Stimulated activated CD4-positive, alpha-beta T cell treated with anti-CD3 and anti-CD28 coated beads, Interleukin-1b, Interleukin-23, amount 100 ng/mL, for 48 hours (primary cell): Measurements from ENCODE around the gene CREBL2.

ENCODE experiments used
- DNase-seq: peaks from one replicate; pipeline ENCODE4 v3.0.0-alpha.2; 2020

Gene CREBL2

GRCh38 chr12:12682284-12682683 lies 70.6 kb downstream of the CREBL2 start:
- no peak for DNase-seq

DNA sequence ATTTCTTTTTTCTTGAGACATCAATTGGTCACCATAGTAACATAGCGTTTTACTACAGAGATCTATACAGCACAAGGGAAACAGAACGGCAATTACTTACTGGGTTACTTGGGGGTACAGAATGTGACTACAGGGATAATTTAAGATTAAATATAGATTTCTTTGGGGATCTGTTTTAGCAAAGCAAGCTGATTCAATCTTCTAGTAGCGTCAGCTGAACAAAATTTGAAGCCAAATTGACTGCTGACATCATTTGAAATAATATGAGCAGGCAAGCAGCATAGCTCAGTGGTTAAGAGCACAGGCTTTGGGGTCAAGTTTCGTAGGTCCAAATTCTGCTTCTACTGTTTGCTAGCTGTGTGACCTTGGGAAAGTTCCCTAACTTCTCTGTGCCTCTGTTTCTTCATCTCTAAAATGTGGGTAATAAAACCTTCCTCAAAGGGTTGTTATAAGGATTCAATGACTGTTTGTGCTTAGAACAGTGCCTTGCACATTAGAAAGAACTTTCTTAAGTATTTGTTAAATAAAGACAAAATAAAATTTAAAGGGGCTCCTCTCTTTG lies 71.5 kb downstream of the CREBL2 start:
- no peak for DNase-seq

GRCh38 chr12:12683725-12684124 lies 72.0 kb downstream of the CREBL2 start:
- DNase-seq, result no peak

DNA sequence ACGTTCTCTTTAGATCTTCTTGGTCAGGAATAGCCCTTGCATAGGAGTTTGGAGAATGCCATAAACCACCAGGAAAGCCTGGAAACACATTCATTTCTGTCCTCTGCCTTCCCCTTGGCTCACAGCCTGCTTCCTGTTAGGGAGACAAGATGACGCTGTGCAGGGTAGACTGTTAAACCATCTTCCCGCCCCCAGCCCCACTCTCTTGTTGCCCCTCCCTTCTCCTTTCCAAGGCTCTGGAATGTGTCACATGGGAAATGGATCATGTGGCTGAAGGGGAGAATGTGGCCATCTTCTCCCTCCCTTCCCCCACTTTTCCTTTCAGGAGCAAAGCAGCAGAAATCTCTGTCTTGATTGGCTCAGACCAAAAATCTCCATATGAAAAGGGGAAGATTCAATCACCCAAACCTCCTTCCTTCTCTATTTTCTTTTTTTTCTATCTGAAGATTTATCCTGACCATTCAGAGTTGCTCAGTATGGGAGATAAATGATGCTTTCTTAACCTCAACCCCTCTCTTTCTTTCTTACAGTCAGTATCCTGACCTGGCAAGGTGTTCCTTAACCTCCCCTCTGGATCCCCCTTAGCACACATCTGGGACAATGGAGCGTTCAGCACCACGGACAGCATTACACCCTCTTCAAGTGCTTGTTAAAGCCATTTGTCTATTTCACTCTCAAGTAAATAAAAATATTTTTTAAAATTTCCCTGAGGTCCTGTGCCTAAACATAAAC lies 72.9 kb downstream of the CREBL2 start:
- DNase-seq, result no peak

DNA sequence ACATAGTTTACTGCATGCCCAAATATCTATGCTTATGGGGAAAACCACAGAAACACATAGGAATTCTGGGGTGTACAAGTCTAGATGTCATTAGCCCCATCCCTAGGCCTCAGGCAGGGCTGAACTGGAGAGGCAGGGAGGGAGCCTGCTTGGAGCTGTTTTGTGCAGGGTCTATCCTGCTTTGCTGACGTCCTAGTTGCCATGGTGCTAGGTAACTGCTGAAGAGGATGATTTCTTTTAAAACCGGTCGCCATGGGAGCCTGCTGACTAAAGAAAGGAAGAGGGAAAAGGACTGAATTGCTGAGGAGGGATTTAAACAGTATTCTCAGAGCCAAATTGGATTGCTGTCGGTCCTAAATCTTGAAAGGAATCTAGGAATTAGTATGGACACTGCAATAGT lies 73.6 kb downstream of the CREBL2 start:
- DNase-seq, result no peak

DNA sequence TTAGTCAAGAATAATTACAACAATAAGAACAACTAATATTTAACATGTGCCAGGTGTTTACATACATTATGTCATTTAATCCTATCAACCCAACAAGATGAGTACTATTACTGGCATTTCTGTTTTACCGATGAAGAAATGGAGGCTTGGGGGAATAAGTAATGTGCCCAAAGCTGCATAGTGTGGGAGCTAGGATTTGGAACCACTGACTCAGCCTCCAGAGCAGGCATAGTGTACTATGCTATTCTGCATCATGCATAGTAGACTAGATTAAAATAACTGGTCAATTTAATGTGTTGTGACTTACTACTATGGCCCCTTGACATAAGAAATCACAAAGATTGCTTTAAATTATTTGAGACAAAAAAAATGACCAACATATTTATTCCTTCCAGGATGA lies 74.8 kb downstream of the CREBL2 start:
- DNase-seq, result no peak

DNA sequence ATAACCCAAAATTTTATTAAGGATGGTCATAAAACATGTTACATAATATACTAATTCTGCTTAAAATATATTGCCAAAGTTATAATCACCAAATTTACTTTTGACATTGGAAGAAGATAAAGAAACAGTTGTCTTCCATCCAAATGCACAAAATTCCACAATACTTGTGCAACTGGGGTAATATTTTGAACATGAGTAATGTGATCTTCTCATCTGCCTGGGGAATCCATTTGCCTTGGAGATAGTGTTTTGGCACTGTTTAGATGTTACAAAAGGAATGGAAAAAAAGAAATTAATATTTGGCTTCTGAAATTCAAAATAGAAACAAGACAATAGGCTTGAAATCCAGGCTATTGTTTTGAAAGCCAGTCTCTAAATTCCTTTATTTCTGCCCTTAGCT lies 75.2 kb downstream of the CREBL2 start:
- DNase-seq, result no peak

DNA sequence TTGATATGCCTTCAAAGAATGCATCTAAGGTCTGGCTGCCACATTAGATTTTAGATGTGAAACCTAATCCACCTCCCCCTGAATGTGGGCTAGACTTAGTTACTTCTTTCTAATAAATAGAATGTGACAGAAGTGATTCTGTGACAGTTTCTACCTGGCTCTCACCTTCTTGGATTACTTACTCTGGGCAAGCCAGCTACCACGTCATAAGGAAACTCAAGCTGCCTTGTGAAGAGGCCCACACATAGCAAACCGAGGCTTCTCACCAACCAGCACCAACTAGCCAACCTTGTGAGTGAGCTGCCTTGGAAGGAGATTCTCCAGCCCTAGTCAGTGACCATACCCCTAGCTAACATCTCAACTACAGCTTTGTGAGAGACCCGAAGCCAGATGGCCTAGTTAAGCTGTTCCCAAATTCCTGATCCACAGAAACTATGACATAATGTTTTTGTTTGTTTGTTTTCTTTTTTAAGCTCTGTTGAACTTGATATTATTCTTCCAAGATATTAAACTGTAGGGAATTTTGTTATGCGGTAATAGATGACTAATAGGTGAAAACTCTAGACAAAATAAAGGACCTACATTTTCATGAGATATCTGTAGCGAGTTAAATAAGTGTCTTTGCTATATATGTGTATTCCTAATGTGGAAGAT lies 78.1 kb downstream of the CREBL2 start:
- DNase-seq, result peak; percentile 37

DNA sequence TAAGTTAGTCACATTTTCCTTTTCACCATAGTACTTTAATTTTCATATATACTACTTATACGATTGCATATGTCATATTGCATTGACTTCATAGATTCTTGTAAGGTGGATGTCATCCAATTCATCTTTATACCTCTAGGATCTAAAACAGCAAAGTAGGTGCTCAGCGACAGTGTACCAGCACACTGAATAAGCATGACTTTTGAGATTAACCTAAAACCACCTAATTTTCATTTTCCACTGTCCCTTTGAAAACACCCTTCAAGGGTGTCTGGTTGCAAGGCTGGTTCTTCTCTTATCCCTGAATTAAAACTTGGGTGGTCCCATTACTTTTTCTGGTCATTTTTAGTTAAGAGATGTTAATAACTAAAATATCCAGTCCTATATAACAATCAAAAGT lies 79.9 kb downstream of the CREBL2 start:
- DNase-seq, result no peak

DNA sequence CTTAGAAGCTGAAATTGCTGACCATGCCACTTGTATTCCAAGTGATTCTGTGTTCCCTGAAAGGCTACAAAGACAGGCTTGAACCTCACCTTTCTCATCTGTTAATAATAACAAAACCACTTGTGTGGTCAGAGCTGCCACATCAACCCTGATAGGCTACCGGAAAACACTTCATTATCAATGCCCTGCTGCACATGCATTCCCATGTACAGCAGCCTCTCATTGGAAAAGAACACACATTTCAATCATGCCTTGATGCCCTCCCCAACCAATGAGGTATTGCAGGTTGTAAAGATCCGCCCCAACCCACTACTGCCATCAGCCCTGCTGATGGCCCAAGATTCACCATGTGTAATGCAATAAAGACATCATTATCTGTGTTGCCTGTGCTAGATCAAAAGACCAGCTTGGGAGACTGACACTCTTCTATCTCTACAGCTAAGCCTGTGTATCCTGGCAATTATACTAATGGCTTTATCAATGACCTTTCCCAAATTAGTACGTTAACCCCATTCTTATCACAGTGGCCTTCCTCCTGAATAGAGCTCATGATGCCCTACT lies 81.5 kb downstream of the CREBL2 start:
- DNase-seq, result no peak
